GM20000 (cell line): ENCODE results near the gene CDKN2D.

ENCODE experiments used
- DNase-seq: peaks from one replicate; pipeline ENCODE4 v3.0.0; 2012; ENCODE audit warnings: low spot score
- TF ChIP-seq, protein P1 (sequence below): IDR thresholded peaks from 2 replicates; pipeline ENCODE4 v1.5.1; 2012; ENCODE audit warnings: mild to moderate bottlenecking, control low read depth; ENCODE audit errors: extremely low read depth, missing control alignments

Gene CDKN2D

GRCh38 chr19:10523135-10523636, 45.6 kb downstream of the CDKN2D start:
- DNase-seq: no peak
- TF ChIP-seq, protein P1, sequence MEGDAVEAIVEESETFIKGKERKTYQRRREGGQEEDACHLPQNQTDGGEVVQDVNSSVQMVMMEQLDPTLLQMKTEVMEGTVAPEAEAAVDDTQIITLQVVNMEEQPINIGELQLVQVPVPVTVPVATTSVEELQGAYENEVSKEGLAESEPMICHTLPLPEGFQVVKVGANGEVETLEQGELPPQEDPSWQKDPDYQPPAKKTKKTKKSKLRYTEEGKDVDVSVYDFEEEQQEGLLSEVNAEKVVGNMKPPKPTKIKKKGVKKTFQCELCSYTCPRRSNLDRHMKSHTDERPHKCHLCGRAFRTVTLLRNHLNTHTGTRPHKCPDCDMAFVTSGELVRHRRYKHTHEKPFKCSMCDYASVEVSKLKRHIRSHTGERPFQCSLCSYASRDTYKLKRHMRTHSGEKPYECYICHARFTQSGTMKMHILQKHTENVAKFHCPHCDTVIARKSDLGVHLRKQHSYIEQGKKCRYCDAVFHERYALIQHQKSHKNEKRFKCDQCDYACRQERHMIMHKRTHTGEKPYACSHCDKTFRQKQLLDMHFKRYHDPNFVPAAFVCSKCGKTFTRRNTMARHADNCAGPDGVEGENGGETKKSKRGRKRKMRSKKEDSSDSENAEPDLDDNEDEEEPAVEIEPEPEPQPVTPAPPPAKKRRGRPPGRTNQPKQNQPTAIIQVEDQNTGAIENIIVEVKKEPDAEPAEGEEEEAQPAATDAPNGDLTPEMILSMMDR: no peak

GRCh38 chr19:10521461-10522171, 47.2 kb downstream of the CDKN2D start:
- DNase-seq: no peak
- TF ChIP-seq, protein P1: no peak

GRCh38 chr19:10520652-10521318, 48.0 kb downstream of the CDKN2D start:
- DNase-seq: no peak
- TF ChIP-seq, protein P1: no peak

- TF ChIP-seq, protein P1: no peak
Observed at GRCh38 chr19:10519421-10519820, 49.4 kb downstream of the CDKN2D start.

GRCh38 chr19:10518444-10519361, 50.1 kb downstream of the CDKN2D start:
- TF ChIP-seq, protein P1: no peak
- DNase-seq: peak; percentile 62

More at GRCh38 chr19:10519421-10519820, 49.4 kb downstream of the CDKN2D start:
- no peak for DNase-seq

DNA sequence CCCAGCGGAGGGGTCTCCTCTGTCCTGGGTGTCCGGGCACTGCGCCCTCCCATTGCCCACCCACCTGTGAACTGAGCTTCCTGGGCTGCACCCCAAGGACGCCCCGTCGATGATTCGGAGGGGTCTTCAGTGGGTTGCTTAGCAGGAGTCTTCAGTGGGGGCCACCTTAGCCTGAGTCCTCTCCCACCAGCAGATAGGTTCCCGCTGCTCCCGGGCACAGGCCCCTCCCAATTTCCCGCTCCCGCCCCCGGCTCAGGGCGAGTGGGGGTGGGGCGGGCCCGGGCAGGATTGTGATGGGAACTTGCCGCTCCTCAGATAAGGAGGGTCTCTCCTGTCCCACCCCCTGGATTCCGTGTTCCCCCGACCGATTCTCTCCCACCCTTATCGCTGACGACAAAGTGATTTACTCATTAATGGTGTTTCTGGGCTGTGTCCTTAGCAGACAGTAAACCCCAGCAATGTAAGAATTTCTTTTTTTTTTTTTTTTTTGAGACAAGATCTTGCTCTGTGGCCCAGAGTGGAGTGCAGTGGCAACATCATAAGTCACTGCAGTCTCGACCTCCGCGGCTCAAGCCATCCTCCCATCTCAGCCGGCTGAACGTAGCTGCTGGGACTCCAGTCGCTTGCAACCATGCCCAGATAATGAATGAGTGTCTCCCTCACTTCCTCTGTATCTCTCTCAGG, 50.9 kb downstream of the CDKN2D start:
- TF ChIP-seq, protein P1: no peak
- DNase-seq: no peak
